GM12891 (cell line): ENCODE data around the gene RGS10.

Experiments used
- POLR2A ChIP-seq: IDR thresholded peaks from 2 replicates; pipeline ENCODE4 v1.6.1; 2011; ENCODE audit warnings: low read depth, low read length, control low read depth
- TAF1 ChIP-seq: IDR thresholded peaks from 2 replicates; pipeline ENCODE4 v1.6.1; 2011; ENCODE audit warnings: low read depth, low read length, control low read depth

DNA sequence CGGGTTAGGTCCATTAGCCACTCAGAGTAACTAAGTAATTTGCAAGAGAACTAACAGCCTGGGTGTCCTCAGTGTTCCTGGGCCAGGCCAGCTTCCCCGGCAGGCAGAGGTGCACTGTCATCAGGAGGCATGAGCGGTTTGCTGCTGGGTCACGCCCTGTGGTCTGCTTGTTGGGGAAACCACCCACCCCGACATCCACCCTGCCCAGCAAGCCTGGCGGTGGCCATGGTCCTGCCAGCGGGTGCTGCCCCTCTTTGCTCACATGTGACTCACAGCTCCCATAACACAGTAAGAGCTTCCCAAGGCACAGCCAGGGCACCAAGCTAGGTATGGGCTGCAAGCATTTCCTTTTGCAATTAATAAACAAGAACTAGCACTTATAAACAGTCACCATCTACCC is 75.9 kb downstream of the RGS10 start:
- TF ChIP-seq POLR2A, result no peak
- TF ChIP-seq TAF1, result no peak
